Heart right ventricle (tissue), 16 donors: Measurements from ENCODE around the gene SARNP. TPM values are rescaled to one million over a fixed set of nuclear protein-coding genes. Genes with fewer than 3 reads are reported as not detected.
A peak's percentile ranks its signal among the peaks of the same experiment; 100 is the strongest.

Experiments used
- ATAC-seq, 8 donors: fragments of 200-7000 bp; cut with Tn5 transposase; one replicate each; pipeline ENCODE4 v1.9.1; 2020; ENCODE audit warnings: mild to moderate bottlenecking in 8 of 8, moderate library complexity in 8 of 8, moderate number of reproducible peaks in 1 of 8
- DNase-seq, 2 donors: peaks; one replicate each; pipeline ENCODE4 v3.0.0-alpha.2; 2020
- H3K27ac ChIP-seq, 10 donors: fragments of 200-600 bp; sonication (generic) in 2 of 10; one replicate each; pipeline versions ENCODE4 v1.5.0 to v1.8.0; 2020 to 2022; ENCODE audit warnings: mild to moderate bottlenecking in 3 of 10
- H3K27me3 ChIP-seq, 7 donors: fragments of 200-600 bp; one replicate each; pipeline ENCODE4 v1.8.0; 2021 to 2022; ENCODE audit warnings: mild to moderate bottlenecking in 2 of 7
- H3K36me3 ChIP-seq, 9 donors: fragments of 200-600 bp; sonication (generic) in 1 of 9; one replicate each; pipeline versions ENCODE4 v1.5.0 to v1.8.0; 2020 to 2022; ENCODE audit warnings: mild to moderate bottlenecking in 2 of 9
- H3K4me1 ChIP-seq, 9 donors: fragments of 200-600 bp; sonication (generic) in 1 of 9; one replicate each; pipeline versions ENCODE4 v1.5.0 to v1.8.0; 2020 to 2022; ENCODE audit warnings: mild to moderate bottlenecking in 4 of 9
- H3K4me3 ChIP-seq, 10 donors: fragments of 200-600 bp; sonication (generic) in 2 of 10; one replicate each; pipeline versions ENCODE4 v1.5.0 to v1.8.0; 2020 to 2022; ENCODE audit warnings: mild to moderate bottlenecking in 7 of 10, moderate library complexity in 2 of 10
- H3K9me3 ChIP-seq, 11 donors: fragments of 200-600 bp in 10 of 11; sonication (generic) in 2 of 11; one replicate each; pipeline versions ENCODE4 v1.5.0 to v1.8.0; 2013 to 2022; ENCODE audit warnings: mild to moderate bottlenecking in 2 of 11, control low read depth in 1 of 11, moderate library complexity in 1 of 11
- WGBS, 2 donors: extraction: QIAGEN DNeasy Blood & Tissue Kit; methylation state at CpG; one replicate each; pipeline ENCODE4 v1.1.7; 2013; ENCODE audit warnings: inconsistent platforms in 1 of 2; 5-methylcytosine and 5-hydroxymethylcytosine counted together
- intact Hi-C, 10 donors: fragments of 100-400 bp; cut with DNase I; formaldehyde crosslinking; loops; one replicate each; pipeline versions ENCODE4 v1.11.1 to v1.14.2; 2022
- polyA plus RNA-seq, 2 donors: library from polyadenylated mRNA; stranded (reverse); fragments of 200-250 nt; gene quantifications; one replicate each; pipeline ENCODE4 v1.2.3, GENCODE V29; 2013
- total RNA-seq, 10 donors: library from RNA; stranded (reverse); fragmentation: NEBNext Ultra II Directional in 3 of 10; extraction: Animal tissue kit (Norgen Biotek cat#: 25700) in 3 of 10; gene quantifications; one replicate each; pipeline versions ENCODE4 v1.2.1 to v1.2.4, GENCODE V29; 2021 to 2023
- TF ChIP-seq, protein P1 (sequence below), 9 donors: fragments of 200-600 bp; sonication (generic) in 2 of 9; IDR thresholded peaks; one replicate each; pipeline versions ENCODE4 v1.5.0 to v1.8.0; 2021 to 2022; ENCODE audit warnings: antibody characterized with exemption in 9 of 9, mild to moderate bottlenecking in 5 of 9, moderate library complexity in 1 of 9
- donor health status: Arrhythmogenic right ventricular cardiomyopathy.
- donor health status: ischemic (EF 13 %, LVEDD 7.1; RV severe dilation, severe dysfunction).
- donor health status: healthy with polysubstance abuse.
- donor health status: DM: no; HTN: yes; CAD: no.
- donor health status: DM: no; HTN: no; CAD: no.
- donor health status: ischemic (EF 25% LVEDD 6.9; RV normal size, moderate dysfunction).
- donor health status: ischemic (EF 25% LVEDD 5.7; RV mildly dilated, moderate dysfunction).
- donor health status: healthy.
- donor health status: DM: yes; HTN: yes; CAD: no.
- donor health status: Ischemic cardiomyopathy.
- donor health status: ischemic (EF 35%, LVEDD 5.7; RV mildly dilated, moderate dysfunction).
- donor health status: nonischemic (EF 11% LVEDD 7.7; RV severe dilation, severe dysfunction).
- donor health status: DM: yes; HTN: yes; CAD: no.
- donor health status: PGD.
- donor health status: ischemic (EF 29% LVEDD 5.4; RV normal size, mild dysfunction).
- donor health status: nonischemic (EF 23%, LVEDD 6.1; RV moderate dilation, normal function).

SARNP gene
- total and polyA plus RNA-seq, 12 donors = 47.5 to 136 (median 55.2) TPM

DNA sequence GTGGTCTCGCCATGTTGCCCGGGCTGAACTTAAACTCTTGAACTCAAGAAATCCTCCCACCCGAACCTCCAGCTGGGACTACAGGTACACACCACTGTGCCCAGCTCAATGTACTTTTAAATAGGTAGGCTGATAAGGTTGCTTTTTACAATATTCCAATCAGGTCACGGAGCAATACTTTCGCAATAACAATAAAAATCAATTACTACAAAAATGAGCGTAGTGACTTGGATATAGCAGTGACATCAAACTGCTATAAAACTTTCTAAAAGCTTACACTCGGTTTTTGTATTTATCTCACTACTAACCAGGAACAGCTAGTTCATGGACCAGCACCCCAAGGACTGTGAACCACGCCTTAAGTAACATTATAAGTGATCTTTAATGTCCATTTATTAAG is 10.5 kb downstream of the SARNP start:
- H3K9me3 ChIP-seq = no peaks in the 10 kb centered on the region
- intact Hi-C loops = no loop called here
- H3K27me3 ChIP-seq = no peaks in the 10 kb centered on the region
- no peak overlapping the region for H3K27ac ChIP-seq
- DNase-seq = no peak
- 93 to 96% methylated on average over 8 of the region's 8 CpGs for WGBS, 2 donors
- no peak for ATAC-seq
- peaks cover 0 to 73% (median 28%) of the 10 kb centered on the region in 9 donors for H3K36me3 ChIP-seq
- TF ChIP-seq, protein P1, sequence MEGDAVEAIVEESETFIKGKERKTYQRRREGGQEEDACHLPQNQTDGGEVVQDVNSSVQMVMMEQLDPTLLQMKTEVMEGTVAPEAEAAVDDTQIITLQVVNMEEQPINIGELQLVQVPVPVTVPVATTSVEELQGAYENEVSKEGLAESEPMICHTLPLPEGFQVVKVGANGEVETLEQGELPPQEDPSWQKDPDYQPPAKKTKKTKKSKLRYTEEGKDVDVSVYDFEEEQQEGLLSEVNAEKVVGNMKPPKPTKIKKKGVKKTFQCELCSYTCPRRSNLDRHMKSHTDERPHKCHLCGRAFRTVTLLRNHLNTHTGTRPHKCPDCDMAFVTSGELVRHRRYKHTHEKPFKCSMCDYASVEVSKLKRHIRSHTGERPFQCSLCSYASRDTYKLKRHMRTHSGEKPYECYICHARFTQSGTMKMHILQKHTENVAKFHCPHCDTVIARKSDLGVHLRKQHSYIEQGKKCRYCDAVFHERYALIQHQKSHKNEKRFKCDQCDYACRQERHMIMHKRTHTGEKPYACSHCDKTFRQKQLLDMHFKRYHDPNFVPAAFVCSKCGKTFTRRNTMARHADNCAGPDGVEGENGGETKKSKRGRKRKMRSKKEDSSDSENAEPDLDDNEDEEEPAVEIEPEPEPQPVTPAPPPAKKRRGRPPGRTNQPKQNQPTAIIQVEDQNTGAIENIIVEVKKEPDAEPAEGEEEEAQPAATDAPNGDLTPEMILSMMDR (IDR thresholded peaks at IDR 0.05) = no peak
- peaks cover 0 to 31% (median 8%) of the 10 kb centered on the region in 9 donors for H3K4me1 ChIP-seq
- H3K4me3 ChIP-seq = no peak overlapping the region

DNA sequence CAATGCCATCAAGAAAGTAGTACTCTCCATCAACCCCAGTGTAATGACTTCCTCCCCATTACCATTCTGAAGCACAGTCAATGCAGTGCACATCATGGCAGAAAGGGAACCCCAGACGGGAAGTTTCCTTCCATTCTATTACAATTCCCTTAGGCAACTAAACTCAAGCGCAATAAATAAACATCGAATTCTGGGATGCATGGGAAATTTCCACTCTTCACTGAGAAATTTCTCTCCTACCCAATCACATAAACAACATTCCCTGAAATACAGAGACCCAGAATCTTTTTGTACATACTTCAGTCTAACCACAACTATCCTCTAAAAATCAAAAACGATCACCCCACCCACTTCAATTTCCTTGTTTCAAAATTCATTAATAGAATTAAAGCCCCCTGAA is 20.0 kb downstream of the SARNP start:
- Histone ChIP-seq H3K27ac (no peak overlapping the region), H3K4me3 (no peak overlapping the region), H3K9me3 (no peaks in the 10 kb centered on the region), H3K27me3 (no peaks in the 10 kb centered on the region), H3K4me1 (peaks cover 0 to 11% (median 0%) of the 10 kb centered on the region in 9 donors), H3K36me3 (peaks cover 0 to 100% (median 60%) of the 10 kb centered on the region in 9 donors)
- ATAC-seq (no peak), DNase-seq (no peak)
- TF ChIP-seq, protein P1 (IDR thresholded peaks at IDR 0.05) = no peak
- intact Hi-C loops = loop anchor here in 8 of 10 donors (2.0 to 10.0 kb wide), 7 partner anchors 45 to 60 kb away; partner anchors contain the start of gene GDF11 (in 3 of the 8)
- WGBS, 2 donors = 75 to 76% methylated on average over 4 of the region's 4 CpGs

DNA sequence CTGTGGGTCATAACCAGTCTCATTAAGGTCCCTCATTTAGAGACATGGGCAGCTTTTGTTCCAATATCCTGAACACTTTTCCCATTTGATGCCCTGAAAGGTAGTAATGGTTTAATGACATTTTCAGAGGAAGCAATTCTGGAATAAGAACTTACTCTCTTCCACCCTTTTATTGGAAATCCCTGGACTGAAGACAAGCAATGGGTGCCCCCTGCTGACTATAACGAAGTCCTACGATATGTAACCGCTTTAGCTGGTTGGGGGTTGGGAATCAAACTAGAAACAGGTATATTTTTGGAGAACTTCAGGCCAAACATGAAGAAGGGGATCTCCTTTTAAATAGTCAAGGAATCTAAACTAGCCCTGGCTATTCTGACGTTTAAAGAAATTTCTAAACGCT is 20.5 kb downstream of the SARNP start:
- no peak overlapping the region for H3K27ac ChIP-seq
- H3K27me3 ChIP-seq = no peaks in the 10 kb centered on the region
- ATAC-seq = peak in 3 of 8 donors; percentile 45 to 72 (median 61)
- TF ChIP-seq, protein P1 (IDR thresholded peaks at IDR 0.05) = peak in 8 of 9 donors; percentile 13 to 67 (median 54)
- H3K36me3 ChIP-seq = peaks cover 0 to 100% (median 56%) of the 10 kb centered on the region in 9 donors
- no peak overlapping the region for H3K4me3 ChIP-seq
- peaks cover 0 to 11% (median 0%) of the 10 kb centered on the region in 9 donors for H3K4me1 ChIP-seq
- H3K9me3 ChIP-seq = no peaks in the 10 kb centered on the region
- intact Hi-C loops = loop anchor here in 8 of 10 donors (2.0 to 10.0 kb wide), 7 partner anchors 45 to 60 kb away; partner anchors contain the start of gene GDF11 (in 3 of the 8)
- 49 to 51% methylated on average over 5 of the region's 5 CpGs for WGBS, 2 donors
- peak in 1 of 2 donors; percentile 19 for DNase-seq

GRCh38 chr12:55795950-55796349 is 21.6 kb downstream of the SARNP start:
- DNase-seq = no peak
- no peaks in the 10 kb centered on the region for H3K9me3 ChIP-seq
- H3K36me3 ChIP-seq = peaks cover 0 to 100% (median 56%) of the 10 kb centered on the region in 9 donors
- H3K27me3 ChIP-seq = no peaks in the 10 kb centered on the region
- intact Hi-C loops = loop anchor here in 8 of 10 donors (2.0 to 10.0 kb wide), 7 partner anchors 44 to 59 kb away; partner anchors contain the start of gene GDF11 (in 3 of the 8)
- H3K27ac ChIP-seq = no peak overlapping the region
- no peak overlapping the region for H3K4me3 ChIP-seq
- TF ChIP-seq, protein P1 (IDR thresholded peaks at IDR 0.05) = no peak
- ATAC-seq = no peak
- peaks cover 0 to 11% (median 0%) of the 10 kb centered on the region in 9 donors for H3K4me1 ChIP-seq
